Lung (tissue), 12 donors: ENCODE data around the gene TMEM39B. TPM values are rescaled to one million over a fixed set of nuclear protein-coding genes. Genes with fewer than 3 reads are reported as not detected.
"Not testable (repeated sequence)": the region's sequence is repeated elsewhere in the genome, so short reads cannot be mapped to it uniquely, and the experiment has no call there.

Experiments used
- ATAC-seq: fragments of 200-7000 bp; cut with Tn5 transposase; one replicate; pipeline ENCODE4 v1.9.1; 2020; ENCODE audit warnings: moderate number of reproducible peaks; ENCODE audit not compliant: insufficient read depth, low FRiP score
- DNase-seq, 3 donors: peaks; one replicate each; pipeline ENCODE4 v3.0.0-alpha.2; 2013 to 2017
- H3K27ac ChIP-seq, 2 donors: one replicate each; pipeline ENCODE4 v1.5.1; 2013; ENCODE audit warnings: mild to moderate bottlenecking in 2 of 2, moderate library complexity in 2 of 2, control low read depth in 1 of 2, inconsistent platforms in 1 of 2, low read depth in 1 of 2, low read length in 1 of 2
- H3K27me3 ChIP-seq, 3 donors: one replicate each; pipeline ENCODE4 v1.5.1; 2013; ENCODE audit warnings: low read length in 2 of 3; ENCODE audit not compliant: control insufficient read depth in 3 of 3, insufficient read depth in 3 of 3
- H3K36me3 ChIP-seq, 4 donors: one replicate each; pipeline ENCODE4 v1.5.1; 2013; ENCODE audit warnings: low read length in 4 of 4, mild to moderate bottlenecking in 1 of 4, moderate library complexity in 1 of 4; ENCODE audit not compliant: control insufficient read depth in 4 of 4, insufficient read depth in 4 of 4
- H3K4me1 ChIP-seq, 5 donors: one replicate each; pipeline ENCODE4 v1.5.1; 2013; ENCODE audit warnings: low read length in 5 of 5, mild to moderate bottlenecking in 2 of 5, moderate library complexity in 1 of 5; ENCODE audit not compliant: control insufficient read depth in 5 of 5, insufficient read depth in 5 of 5
- H3K4me3 ChIP-seq: one replicate; pipeline ENCODE4 v1.5.1; 2013; ENCODE audit warnings: mild to moderate bottlenecking, control low read depth, moderate library complexity
- H3K9ac ChIP-seq, 2 donors: one replicate each; pipeline ENCODE4 v1.5.1; 2013; ENCODE audit warnings: low read length in 2 of 2, control low read depth in 1 of 2; ENCODE audit not compliant: insufficient read depth in 1 of 2
- H3K9me3 ChIP-seq, 4 donors: one replicate each; pipeline ENCODE4 v1.5.1; 2013; ENCODE audit warnings: low read length in 3 of 4, mild to moderate bottlenecking in 1 of 4, moderate library complexity in 1 of 4; ENCODE audit not compliant: control insufficient read depth in 4 of 4, insufficient read depth in 3 of 4
- WGBS, 2 donors: extraction: QIAGEN DNeasy Blood & Tissue Kit; methylation state at CpG; one replicate each; pipeline ENCODE4 v1.1.7; 2013; 5-methylcytosine and 5-hydroxymethylcytosine counted together
- polyA plus RNA-seq, 2 donors: library from polyadenylated mRNA; stranded (reverse); fragments of 200-250 nt; gene quantifications; one replicate each; pipeline ENCODE4 v1.2.1, GENCODE V29; 2013
- total RNA-seq, 2 donors: library from RNA; depleted of rRNA in 1 of 2; stranded (reverse); fragments of >200 nt in 1 of 2; gene quantifications; one replicate each; pipeline ENCODE4 v1.2.1, GENCODE V29; 2014 to 2021
- TF ChIP-seq, protein P1 (sequence below): IDR thresholded peaks from 2 replicates; pipeline ENCODE4 v1.5.1; 2012; ENCODE audit warnings: mild to moderate bottlenecking; ENCODE audit errors: control extremely low read depth, extremely low read depth
- donor health status: control.
- donor health status: control.
- donor health status: Bipolar disorder and iron deficiency.
- donor health status: healthy.
- donor health status: DM: yes; HTN: yes; CAD: no.

The TMEM39B gene
- total and polyA plus RNA-seq, 4 donors = 7.6 to 23.8 (median 13.6) TPM

DNA sequence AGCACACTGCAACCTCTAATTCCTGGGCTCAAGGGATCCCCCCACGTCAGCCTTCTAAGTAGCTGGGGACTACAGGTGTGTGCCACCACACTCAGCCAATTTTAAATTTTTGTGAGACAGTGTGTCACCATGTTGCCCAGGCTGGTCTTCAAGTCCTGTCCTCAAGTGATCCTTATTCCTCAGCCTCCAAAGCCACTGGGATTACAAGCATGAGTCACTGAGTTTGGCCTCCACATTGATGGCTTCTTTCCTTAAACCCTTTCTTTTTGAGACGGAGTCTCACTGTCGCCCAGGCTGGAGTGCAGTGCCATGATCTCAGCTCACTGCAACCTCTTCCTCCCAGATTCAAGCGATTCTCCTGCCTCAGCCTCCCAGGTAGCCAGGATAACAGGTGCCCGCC is 42.8 kb downstream of the TMEM39B start:
- ATAC-seq (no peak), DNase-seq (no peak)
- no peak overlapping the region for H3K4me3 ChIP-seq
- TF ChIP-seq, protein P1, sequence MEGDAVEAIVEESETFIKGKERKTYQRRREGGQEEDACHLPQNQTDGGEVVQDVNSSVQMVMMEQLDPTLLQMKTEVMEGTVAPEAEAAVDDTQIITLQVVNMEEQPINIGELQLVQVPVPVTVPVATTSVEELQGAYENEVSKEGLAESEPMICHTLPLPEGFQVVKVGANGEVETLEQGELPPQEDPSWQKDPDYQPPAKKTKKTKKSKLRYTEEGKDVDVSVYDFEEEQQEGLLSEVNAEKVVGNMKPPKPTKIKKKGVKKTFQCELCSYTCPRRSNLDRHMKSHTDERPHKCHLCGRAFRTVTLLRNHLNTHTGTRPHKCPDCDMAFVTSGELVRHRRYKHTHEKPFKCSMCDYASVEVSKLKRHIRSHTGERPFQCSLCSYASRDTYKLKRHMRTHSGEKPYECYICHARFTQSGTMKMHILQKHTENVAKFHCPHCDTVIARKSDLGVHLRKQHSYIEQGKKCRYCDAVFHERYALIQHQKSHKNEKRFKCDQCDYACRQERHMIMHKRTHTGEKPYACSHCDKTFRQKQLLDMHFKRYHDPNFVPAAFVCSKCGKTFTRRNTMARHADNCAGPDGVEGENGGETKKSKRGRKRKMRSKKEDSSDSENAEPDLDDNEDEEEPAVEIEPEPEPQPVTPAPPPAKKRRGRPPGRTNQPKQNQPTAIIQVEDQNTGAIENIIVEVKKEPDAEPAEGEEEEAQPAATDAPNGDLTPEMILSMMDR = no peak
- no peak overlapping the region for H3K27ac ChIP-seq
- H3K27me3 ChIP-seq = no peaks in the 10 kb centered on the region
- peaks cover 0 to 20% (median 0%) of the 10 kb centered on the region in 5 donors for H3K4me1 ChIP-seq
- no peaks in the 10 kb centered on the region for H3K9me3 ChIP-seq
- H3K36me3 ChIP-seq = peaks cover 0 to 4% (median 0%) of the 10 kb centered on the region in 4 donors
- WGBS, 2 donors = 96 to 98% methylated on average over 5 of the region's 5 CpGs
- no peak overlapping the region for H3K9ac ChIP-seq

DNA sequence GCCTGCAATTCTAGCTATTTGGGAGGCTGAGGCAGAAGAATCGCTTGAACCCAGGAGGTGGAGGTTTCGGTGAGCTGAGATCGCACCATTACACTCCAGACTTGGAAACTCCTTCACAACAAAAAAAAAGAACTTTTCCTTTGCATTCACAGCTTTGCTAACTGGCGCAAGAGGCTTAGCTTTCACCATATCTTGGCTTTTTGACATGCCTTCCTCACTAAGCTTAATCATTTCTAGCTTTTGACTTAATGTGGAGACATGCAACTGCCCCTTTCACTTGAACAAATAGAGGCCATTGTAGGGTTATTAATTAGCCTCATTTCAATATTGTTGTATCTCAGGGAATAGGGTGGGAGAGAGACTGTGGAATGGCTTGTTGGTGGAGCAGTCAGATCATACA is 43.8 kb downstream of the TMEM39B start:
- Histone ChIP-seq H3K9ac (no peak overlapping the region), H3K36me3 (peaks cover 0 to 3% (median 0%) of the 10 kb centered on the region in 4 donors), H3K4me1 (peaks cover 0 to 24% (median 0%) of the 10 kb centered on the region in 5 donors), H3K27ac (peak overlapping the region in 1 of 2 donors; percentile 11), H3K27me3 (no peaks in the 10 kb centered on the region), H3K9me3 (no peaks in the 10 kb centered on the region), H3K4me3 (no peak overlapping the region)
- ATAC-seq = no peak
- peak in 1 of 3 donors; percentile 13 for DNase-seq
- TF ChIP-seq, protein P1 = no peak
- WGBS, 2 donors = 83 to 90% methylated on average over 4 of the region's 4 CpGs

DNA sequence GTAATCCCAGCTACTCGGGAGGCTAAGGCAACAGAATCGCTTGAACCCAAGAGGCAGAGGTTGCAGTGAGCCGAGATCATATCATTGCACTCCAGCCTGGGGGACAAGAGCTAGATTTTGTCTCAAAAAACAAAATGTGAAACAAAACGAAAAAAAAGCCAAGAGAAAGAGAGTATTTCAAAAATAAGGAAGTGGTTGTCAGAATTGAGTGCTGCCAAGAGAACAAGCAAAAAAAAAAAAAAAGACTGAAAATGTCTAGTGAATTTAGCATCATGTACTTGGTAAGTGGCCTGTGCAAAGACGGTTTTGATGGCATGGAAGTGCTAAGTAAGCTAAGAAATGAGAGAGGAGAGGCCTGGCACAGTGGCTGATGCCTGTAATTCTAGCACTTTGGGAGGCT is 49.4 kb downstream of the TMEM39B start:
- Histone ChIP-seq H3K36me3 (no peaks in the 10 kb centered on the region), H3K4me3 (no peak overlapping the region), H3K27ac (no peak overlapping the region), H3K9ac (no peak overlapping the region), H3K27me3 (no peaks in the 10 kb centered on the region), H3K9me3 (no peaks in the 10 kb centered on the region), H3K4me1 (peaks cover 0 to 14% (median 0%) of the 10 kb centered on the region in 5 donors)
- DNase-seq (no peak), ATAC-seq (no peak)
- 21 to 51% methylated on average over 5 of the region's 5 CpGs for WGBS, 2 donors
- TF ChIP-seq, protein P1 = no peak

DNA sequence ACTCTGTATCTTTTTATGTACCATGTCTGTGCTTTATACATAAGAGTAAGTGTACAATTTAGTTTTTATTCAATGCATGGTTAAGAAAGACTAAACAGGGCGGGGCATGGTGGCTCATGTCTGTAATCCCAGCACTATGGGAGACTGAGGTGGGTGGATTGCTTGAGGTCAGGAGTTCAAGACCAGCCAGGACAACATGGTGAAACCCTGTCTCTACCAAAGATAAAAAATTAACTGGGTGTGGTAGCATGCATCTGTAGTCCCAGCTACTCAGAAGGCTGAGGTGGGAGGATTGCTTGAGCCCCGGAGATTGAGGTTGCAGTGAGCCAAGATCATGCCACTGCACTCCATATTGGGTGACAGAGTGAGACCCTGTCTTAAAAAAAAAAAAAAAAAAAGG is 50.6 kb downstream of the TMEM39B start:
- not testable (repeated sequence) for DNase-seq, H3K4me3 ChIP-seq, H3K9me3 ChIP-seq, H3K9ac ChIP-seq, ATAC-seq, H3K36me3 ChIP-seq, H3K27me3 ChIP-seq, H3K27ac ChIP-seq
- H3K4me1 ChIP-seq = peaks cover 0 to 23% (median 0%) of the 10 kb centered on the region in 5 donors
- WGBS, 2 donors = 93 to 98% methylated on average over 2 of the region's 2 CpGs
